22Rv1 (cell line): Measurements from ENCODE around the gene UXS1.

ENCODE experiments used
- CTCF ChIP-seq: fragments of 450-650 bp; IDR thresholded peaks from 2 replicates; pipeline ENCODE4 v1.5.1; 2017; ENCODE audit warnings: mild to moderate bottlenecking
- ZFX ChIP-seq: fragments of 450-650 bp; IDR thresholded peaks from 2 replicates; pipeline ENCODE4 v1.6.1; 2017; ENCODE audit warnings: antibody characterized with exemption, borderline replicate concordance

GRCh38 chr2:106117347-106117746 is 76.8 kb downstream of the UXS1 start:
- TF ChIP-seq CTCF (no peak), ZFX (no peak)
